Measurements from ENCODE around the gene PTPRE.
"Not testable (repeated sequence)": the region's sequence is repeated elsewhere in the genome, so short reads cannot be mapped to it uniquely, and the experiment has no call there.

Gene PTPRE

GRCh38 chr10:127986531-127987466 is 79.9 kb downstream of the PTPRE start:
- DNase-seq: no peak

DNA sequence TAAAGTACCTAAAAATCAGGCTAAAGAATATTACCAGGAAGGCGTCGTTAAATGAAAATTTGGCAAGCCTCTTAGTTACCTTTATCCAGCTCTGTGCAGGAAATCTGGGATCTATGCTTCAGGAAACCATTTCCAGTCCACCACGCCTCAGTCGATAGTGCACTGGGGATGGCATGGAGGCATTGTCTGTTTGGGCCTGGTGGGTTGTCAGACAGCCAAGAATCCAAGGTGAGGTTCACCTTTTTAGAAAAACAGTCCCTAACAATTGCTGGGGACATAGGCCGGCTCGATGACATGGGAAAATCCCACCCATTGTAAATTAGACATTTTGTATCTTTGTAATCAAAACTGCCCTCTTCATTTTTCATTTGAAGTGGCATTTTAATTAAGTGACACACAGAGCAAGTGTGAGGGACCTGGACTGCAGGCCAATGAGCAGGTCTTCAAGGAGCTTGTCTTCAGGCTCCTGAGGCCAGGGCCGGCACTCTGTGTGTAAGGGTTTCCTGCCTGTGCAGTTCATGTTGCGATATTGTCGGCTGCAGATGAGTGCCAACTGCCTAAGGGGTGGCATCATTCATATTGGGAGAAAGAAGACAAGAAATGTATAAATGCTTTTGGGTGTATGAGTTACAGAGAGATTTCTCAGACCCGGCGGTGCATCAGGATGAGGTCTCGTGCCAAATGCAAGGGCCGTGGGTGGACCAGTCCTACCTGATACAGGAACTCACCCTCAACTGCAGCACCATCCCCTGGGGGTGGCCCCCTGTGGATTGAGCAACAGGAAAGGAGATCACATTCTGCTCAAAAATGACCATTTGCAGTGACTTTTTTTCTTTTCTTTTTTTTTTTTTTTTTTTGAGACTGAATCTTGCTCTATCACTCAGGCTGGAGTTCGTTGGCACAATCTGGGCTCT is 80.8 kb downstream of the PTPRE start:
- DNase-seq: no peak

DNA sequence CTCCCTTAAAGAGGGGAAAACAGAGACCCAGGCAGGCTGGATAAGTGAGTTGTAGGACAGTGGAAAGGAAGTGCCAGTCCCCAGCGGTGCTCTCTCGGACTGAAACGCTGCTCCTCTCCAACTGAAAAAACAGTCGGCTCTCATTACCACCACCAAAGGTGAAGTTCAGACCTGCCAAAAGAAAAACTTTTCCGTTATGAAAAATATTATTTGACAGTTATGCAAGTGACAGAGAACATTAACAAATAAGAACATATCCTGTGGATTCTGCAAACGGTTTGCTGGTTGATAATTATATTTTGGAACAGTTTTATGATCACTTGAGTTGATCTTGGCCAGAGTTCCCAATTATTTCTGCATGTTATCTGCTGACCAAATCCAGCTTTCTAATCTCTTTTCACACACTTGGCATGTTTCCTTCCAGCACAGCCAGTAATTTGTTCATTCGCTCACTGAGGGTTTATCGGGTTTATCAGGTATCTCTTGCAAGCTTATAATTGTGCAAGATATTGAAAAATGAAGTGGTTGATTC is 82.6 kb downstream of the PTPRE start:
- no peak for DNase-seq

DNA sequence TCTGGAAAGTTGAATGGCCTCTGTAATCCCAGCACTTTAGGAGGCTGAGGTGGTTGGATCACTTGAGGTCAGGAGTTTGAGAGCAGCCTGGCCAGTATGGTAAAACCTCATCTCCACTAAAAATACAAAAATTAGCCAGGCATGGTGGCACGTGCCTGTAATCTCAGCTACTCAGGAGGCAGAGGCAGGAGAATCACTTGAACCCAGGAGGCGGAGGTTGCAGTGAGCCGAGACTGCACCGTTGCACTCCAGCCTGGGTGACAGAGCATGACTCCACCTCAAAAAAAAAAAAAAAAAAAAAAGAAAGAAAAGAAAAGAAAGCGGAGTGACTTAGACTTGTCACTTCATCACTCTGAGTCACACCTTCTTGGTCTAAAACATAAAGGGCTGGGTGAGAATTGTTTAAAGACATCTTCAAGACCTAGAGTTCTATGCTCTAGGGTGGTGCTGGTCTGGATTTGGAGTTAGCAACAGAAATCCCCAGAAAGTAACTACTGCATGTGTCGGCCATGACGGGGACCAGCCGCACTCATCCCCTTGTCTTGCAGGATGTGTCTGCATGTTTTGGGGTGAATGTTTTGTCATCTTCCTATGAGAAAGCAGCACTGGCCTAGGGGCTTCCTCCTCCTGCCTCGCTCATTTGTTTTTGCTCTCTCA is 83.4 kb downstream of the PTPRE start:
- DNase-seq: not testable (repeated sequence)

- no peak for DNase-seq
These were observed 84.1 kb downstream of the PTPRE start for GRCh38 chr10:127990846-127991542.

DNA sequence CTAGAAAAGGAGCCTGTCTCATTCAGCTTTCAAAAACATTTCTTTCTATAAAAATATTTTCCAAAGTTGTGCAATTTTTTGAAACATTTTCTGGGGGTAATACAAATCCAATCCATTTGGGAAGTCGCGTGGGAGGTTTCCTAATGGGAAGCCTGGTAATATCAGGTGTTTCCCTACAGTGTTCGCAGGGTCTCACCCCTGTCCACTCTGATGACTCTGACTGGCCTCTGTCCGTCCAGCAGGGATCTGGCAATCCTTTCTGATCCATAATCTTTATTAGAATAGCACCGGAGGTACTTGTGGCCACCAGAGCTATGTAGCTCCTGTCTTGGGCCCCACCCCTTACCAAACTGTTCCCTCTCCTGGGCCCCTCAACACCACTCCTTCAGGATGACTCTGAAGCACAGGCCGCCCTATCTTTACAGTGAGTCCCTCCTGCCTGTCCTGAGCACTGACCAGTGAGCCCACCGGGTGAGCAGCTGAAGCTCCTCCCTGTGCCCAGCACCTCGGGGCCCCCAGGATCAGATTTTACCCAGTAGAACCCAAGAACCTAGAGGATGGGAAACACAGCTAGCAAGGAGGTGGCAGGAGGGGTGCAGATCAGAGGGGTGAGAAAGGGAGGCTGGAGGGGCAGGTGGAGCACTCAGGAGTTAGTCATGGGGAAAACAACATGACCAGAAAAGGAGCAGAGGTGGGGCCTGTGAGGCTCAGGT is 84.8 kb downstream of the PTPRE start:
- no peak for DNase-seq

DNA sequence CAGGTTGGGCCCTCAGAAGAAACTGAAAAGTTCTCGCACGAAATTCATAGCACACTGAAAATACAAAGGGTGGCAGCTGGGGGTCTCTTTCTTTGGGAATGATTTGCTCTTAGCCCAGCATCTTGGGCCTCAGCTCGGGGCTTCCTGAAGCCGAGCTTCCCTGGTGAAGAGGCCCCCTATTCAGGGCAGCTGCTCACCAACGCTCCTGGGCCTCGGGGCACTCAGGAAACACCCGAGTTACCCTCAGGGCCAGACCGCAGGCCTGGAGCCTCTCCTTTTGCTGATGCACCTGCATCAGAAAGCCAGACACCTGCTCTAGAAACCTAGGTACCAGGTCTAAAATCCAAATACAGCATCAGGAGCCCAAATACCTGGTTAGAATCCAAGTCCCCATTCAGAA is 85.5 kb downstream of the PTPRE start:
- DNase-seq: no peak

GRCh38 chr10:127993056-127993690 is 86.3 kb downstream of the PTPRE start:
- no peak for DNase-seq

DNA sequence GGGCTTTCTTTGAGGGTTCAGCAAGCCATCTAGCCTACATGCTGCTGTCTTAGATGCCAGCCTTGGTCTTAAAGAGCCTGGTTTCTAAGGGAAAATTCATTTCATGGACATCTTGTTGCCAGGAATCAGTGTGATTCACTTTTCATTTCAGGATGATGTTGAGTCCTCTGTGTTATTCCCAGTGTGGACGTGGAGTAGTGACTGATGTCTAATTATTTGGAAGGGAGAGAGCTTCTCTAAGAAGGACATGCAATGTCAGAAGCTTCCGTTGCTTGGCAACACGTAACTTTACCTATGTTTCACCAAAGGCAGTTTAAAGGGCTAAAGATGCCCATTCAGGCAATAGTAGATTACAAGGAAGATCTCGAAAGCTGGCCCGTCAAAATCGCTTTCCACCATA is 89.0 kb downstream of the PTPRE start:
- DNase-seq: no peak

- DNase-seq: no peak
These were observed 89.7 kb downstream of the PTPRE start for GRCh38 chr10:127996586-127996985.

DNA sequence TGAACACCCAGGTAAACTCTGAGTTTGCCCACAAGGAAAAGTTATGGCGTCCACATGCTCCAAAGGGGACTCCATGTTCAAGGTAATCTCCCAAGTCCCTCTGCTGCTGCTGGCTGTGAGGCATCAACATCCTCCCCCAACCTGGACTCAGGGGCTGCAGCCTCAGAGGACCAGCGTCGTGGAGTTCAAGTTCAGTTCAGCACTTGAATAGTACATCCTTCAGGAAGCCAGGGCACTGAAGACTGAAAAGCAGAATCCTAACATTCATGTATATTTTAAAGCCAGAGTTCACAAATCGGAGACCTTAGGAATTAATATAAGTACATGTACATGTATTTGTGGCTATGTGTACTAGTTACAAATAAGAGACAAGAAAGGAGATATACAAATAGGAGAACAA is 90.4 kb downstream of the PTPRE start:
- no peak for DNase-seq

- no peak for DNase-seq
These were observed 91.0 kb downstream of the PTPRE start for GRCh38 chr10:127997937-127998336.

DNA sequence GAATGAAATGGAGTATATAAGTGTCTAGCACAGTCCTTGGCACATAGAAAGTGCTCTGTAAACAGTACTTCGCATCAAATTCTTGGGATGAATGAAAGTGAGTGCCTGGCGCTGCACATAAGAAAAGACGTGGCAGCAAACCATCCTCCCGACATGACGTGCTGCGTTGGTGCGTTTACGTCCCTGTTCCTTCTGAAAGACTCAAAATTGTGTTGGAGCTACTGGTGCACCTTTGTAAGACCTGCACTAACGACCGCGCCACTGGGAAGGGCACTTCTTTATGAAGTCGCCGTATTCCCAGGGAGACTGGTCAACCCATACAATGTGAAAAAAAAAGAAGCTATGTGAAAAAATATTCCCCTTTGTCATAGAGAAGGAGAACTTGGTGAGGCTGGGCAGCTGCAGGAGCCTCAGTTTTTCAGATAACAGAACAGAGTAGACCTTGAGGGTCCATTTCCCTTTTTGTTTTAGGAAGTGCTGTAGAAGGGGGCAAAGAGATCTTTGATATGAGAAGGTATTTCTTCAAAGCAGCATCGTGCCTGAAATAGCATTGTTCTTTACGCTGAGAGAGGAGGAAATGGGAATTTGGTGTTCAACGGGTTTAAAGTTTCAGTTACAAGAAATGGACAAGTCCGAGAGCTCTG is 91.7 kb downstream of the PTPRE start:
- DNase-seq: no peak

- DNase-seq: no peak
These were observed 92.6 kb downstream of the PTPRE start for GRCh38 chr10:127999297-128000129.

GRCh38 chr10:128000471-128001362 is 93.8 kb downstream of the PTPRE start:
- no peak for DNase-seq

GRCh38 chr10:128001363-128001745 is 94.5 kb downstream of the PTPRE start:
- no peak for DNase-seq

DNA sequence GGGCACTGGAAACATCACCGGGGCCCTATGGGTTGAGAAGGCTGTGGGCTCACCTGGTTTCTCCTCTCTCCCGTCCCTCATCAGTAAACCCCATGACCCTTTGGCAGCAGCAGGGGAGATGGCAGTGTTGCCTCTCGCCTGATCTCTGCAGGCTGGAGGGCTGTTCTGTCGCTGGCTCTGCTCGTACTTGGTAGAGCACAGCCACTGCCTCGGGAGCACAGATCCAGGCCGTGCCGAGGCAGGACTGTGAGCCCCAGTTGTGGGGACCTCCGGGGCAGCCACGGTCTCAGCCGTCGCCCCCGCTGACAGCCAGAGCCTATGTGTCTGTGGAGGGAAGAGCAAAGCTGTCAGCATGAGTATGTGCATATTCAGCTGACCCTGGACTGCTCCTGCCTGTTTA is 94.9 kb downstream of the PTPRE start:
- DNase-seq: no peak

DNA sequence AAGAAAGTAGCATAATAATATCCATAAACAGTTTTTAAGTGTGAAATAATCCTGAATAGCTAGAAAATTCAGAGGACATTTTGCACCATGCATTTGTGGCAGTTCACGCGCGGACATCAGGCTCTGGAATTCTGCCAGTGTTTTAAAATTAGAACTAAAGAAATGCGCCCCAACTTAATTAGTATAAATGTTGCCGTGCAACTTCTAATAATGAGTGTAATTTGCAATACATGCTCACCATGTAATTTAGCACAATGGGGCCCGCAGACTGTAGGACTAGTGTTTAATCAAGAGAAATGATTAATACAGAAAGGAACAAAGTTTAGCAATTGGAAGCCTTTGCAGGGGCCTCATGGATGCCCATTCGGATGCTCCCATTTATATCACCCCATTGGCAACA is 96.6 kb downstream of the PTPRE start:
- DNase-seq: no peak

GRCh38 chr10:128005858-128006257 is 99.0 kb downstream of the PTPRE start:
- DNase-seq: no peak
